ENCODE results near the gene AHCYL2. TPM values are rescaled to one million over a fixed set of nuclear protein-coding genes. Genes with fewer than 3 reads are reported as not detected.
A peak's percentile ranks its signal among the peaks of the same experiment; 100 is the strongest.

The AHCYL2 gene
- total RNA-seq, 1 experiment from 2014 or later, result 23.2 TPM

DNA sequence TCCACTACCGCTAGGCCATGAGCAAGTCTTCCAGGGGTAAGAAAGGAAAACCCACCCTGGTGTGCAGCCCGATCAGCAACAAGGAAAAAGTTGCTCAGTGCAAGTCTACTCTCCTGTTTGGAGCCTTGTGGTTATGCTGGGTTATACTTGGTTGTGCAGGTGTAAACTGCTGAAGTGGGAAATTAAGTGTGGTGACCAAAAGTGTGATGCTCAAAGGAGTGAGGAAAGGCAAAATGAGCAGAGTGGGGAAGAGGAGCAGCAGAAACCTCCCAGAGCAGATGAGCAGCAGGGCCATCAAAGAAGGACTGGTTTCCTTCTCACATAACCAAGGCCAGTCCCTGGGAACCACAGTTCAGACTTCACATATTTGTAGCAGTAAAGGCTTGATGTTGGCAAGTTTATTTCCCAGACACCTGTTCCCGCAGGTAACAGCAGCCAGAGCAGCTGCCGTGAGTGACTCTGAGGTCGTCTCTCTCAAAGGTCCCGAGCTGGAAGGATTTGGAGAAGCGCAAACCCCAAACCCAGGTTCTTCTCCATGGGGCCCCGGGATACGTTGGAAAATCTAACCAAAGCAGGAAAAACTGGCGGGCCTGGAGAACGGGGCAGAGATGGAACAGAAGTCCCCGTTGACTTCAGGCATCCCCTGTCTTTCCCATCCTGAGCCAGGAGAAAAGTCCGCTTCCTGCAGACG lies 37.0 kb upstream of the AHCYL2 start:
- Histone ChIP-seq H3K4me2 (ENCODE audit: insufficient read depth, insufficient read length, low read length) (peak overlapping the region; percentile 96), H3K9ac (ENCODE audit: extremely low read depth, insufficient read length, low read length) (peak overlapping the region; percentile 31), H3K14ac (ENCODE audit: insufficient read depth, low read length) (peak overlapping the region; percentile 38; the same call in 1 of the 2 replicates), H3K79me1 (ENCODE audit: insufficient read depth, low read depth, low read length, poor library complexity, severe bottlenecking) (peaks cover 6% of the 10 kb centered on the region), H3T11ph (ENCODE audit: low read length) (no peak overlapping the region), H3K56ac (ENCODE audit: insufficient read length, low read depth, low read length) (no peak overlapping the region), H3K18ac (ENCODE audit: insufficient read length, low read depth, low read length) (peak overlapping the region; percentile 41), H3K4me1 (ENCODE audit: insufficient read depth, low read length) (no peaks in the 10 kb centered on the region; the same call in none of the 2 replicates), H2AK5ac (ENCODE audit: insufficient read length, low read length) (no peak overlapping the region), H4K8ac (replicated peaks; ENCODE audit: insufficient read length, low read depth, low read length) (no peak overlapping the region), H3K23me2 (ENCODE audit: insufficient read length, low read depth, low read length, poor library complexity, severe bottlenecking) (peaks cover 10% of the 10 kb centered on the region), H3K27me3 (ENCODE audit: insufficient read depth, low read length) (peaks cover 3% of the 10 kb centered on the region; the same call in 1 of the 2 replicates), H3K9me3 (ENCODE audit: control insufficient read depth, low read depth, low read length) (no peaks in the 10 kb centered on the region), H2BK5ac (ENCODE audit: insufficient read length, low read length) (no peak overlapping the region), H2BK20ac (ENCODE audit: low read depth, low read length, poor library complexity, severe bottlenecking) (no peak overlapping the region), H3K23ac (ENCODE audit: insufficient read length, low read depth, low read length) (no peak overlapping the region), H4K91ac (ENCODE audit: insufficient read length, low read depth, low read length) (no peak overlapping the region), H2BK15ac (ENCODE audit: low read depth, low read length) (no peak overlapping the region), H4K20me1 (ENCODE audit: control insufficient read depth, insufficient read depth, insufficient read length) (no peaks in the 10 kb centered on the region), H4K5ac (ENCODE audit: insufficient read length, low read depth, low read length) (no peak overlapping the region), H3K79me2 (ENCODE audit: insufficient read depth, low read length) (peaks cover 23% of the 10 kb centered on the region; the same call in 1 of the 2 replicates), H2BK12ac (ENCODE audit: insufficient read length, low read depth, low read length) (no peak overlapping the region), H2BK120ac (ENCODE audit: low read depth, low read length, poor library complexity, severe bottlenecking) (no peak overlapping the region), H3K4ac (ENCODE audit: low read depth, low read length) (no peak overlapping the region), H3K27ac (ENCODE audit: insufficient read length, low read depth, low read length) (no peak overlapping the region), H2AFZ (ENCODE audit: low read length) (no peak overlapping the region)
- no peaks in the 10 kb centered on the region for H3K9me3 Mint-ChIP-seq
- TF ChIP-seq, protein P1, sequence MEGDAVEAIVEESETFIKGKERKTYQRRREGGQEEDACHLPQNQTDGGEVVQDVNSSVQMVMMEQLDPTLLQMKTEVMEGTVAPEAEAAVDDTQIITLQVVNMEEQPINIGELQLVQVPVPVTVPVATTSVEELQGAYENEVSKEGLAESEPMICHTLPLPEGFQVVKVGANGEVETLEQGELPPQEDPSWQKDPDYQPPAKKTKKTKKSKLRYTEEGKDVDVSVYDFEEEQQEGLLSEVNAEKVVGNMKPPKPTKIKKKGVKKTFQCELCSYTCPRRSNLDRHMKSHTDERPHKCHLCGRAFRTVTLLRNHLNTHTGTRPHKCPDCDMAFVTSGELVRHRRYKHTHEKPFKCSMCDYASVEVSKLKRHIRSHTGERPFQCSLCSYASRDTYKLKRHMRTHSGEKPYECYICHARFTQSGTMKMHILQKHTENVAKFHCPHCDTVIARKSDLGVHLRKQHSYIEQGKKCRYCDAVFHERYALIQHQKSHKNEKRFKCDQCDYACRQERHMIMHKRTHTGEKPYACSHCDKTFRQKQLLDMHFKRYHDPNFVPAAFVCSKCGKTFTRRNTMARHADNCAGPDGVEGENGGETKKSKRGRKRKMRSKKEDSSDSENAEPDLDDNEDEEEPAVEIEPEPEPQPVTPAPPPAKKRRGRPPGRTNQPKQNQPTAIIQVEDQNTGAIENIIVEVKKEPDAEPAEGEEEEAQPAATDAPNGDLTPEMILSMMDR (conservative IDR thresholded peaks at IDR 0.05), result no peak
- H3K27ac Mint-ChIP-seq, result peak overlapping the region in 2 of 3 experiments; percentile 85 to 90; a peak in 4 of 7 replicates
- no peak for DNase-seq
- peaks cover 34 to 39% of the 10 kb centered on the region in 2 experiments for H3K4me1 Mint-ChIP-seq
- peaks cover 23% of the 10 kb centered on the region for H3K27me3 Mint-ChIP-seq (ENCODE audit: low read depth)
- H3K4me3 Mint-ChIP-seq, result peak overlapping the region; percentile 77 to 78
- no CpG with 5 or more reads among the region's 14 CpGs for WGBS (ENCODE audit: extremely low coverage, insufficient read length, low lambda C conversion rate)
- peaks cover 8 to 11% (median 9%) of the 10 kb centered on the region in 3 experiments; a peak in 6 of 7 replicates for H3K36me3 Mint-ChIP-seq (ENCODE audit: insufficient read depth in 1 of 3, low read depth in 3 of 3)

Data from H9 (cell line).